Mesenchymal stem cell (in vitro differentiated cells and primary cell): Measurements from ENCODE around the gene GABRR1.

Experiments
- DNase-seq: peaks from one replicate; pipeline ENCODE4 v3.0.0-alpha.2; 2013
- H2AFZ ChIP-seq: one replicate; pipeline ENCODE4 v1.6.1; 2013; ENCODE audit warnings: low read depth, mild to moderate bottlenecking, control low read depth, inconsistent platforms, low read length, moderate library complexity
- H2AK5ac ChIP-seq: 2 replicates; pipeline ENCODE4 v1.6.1; 2013; ENCODE audit warnings: low read length, moderate library complexity, mild to moderate bottlenecking, inconsistent platforms; ENCODE audit not compliant: severe bottlenecking
- H2BK120ac ChIP-seq: one replicate; pipeline ENCODE4 v1.6.1; 2013; ENCODE audit warnings: low read depth, mild to moderate bottlenecking, inconsistent platforms, low read length, moderate library complexity
- H2BK12ac ChIP-seq, 2 experiments: one replicate each; pipeline ENCODE4 v1.6.1; 2013; ENCODE audit warnings: inconsistent platforms in 2 of 2, low read length in 2 of 2, mild to moderate bottlenecking in 2 of 2, moderate library complexity in 2 of 2, control low read depth in 1 of 2
- H2BK15ac ChIP-seq: one replicate; pipeline ENCODE4 v1.6.1; 2013; ENCODE audit warnings: mild to moderate bottlenecking, low read depth, inconsistent platforms; ENCODE audit not compliant: poor library complexity, severe bottlenecking
- H2BK5ac ChIP-seq: 2 replicates; pipeline ENCODE4 v1.6.1; 2013; ENCODE audit warnings: low read depth, mild to moderate bottlenecking, low read length, control low read depth, inconsistent platforms; ENCODE audit not compliant: poor library complexity, severe bottlenecking
- H3K14ac ChIP-seq, 2 experiments: one replicate each; pipeline ENCODE4 v1.6.1; 2013; ENCODE audit warnings: inconsistent platforms in 2 of 2, low read length in 2 of 2, control low read depth in 1 of 2, mild to moderate bottlenecking in 1 of 2, moderate library complexity in 1 of 2
- H3K18ac ChIP-seq, 2 experiments: one replicate each; pipeline ENCODE4 v1.6.1; 2013; ENCODE audit warnings: inconsistent platforms in 2 of 2, low read length in 2 of 2, control low read depth in 1 of 2, low read depth in 1 of 2, mild to moderate bottlenecking in 1 of 2
- H3K23ac ChIP-seq, 2 experiments: one replicate each; pipeline ENCODE4 v1.6.1; 2013; ENCODE audit warnings: inconsistent platforms in 2 of 2, low read length in 2 of 2, mild to moderate bottlenecking in 2 of 2, moderate library complexity in 2 of 2, control low read depth in 1 of 2
- H3K27ac ChIP-seq: 2 replicates; pipeline ENCODE4 v1.5.1; 2013; ENCODE audit warnings: mild to moderate bottlenecking, moderate library complexity, low read length, control low read depth, inconsistent platforms; ENCODE audit not compliant: poor library complexity, severe bottlenecking
- H3K27me3 ChIP-seq, 2 experiments: 2 replicates each; pipeline versions ENCODE4 v1.6.1 to v1.7.0; 2013; ENCODE audit warnings: low read length in 2 of 2, mild to moderate bottlenecking in 2 of 2, moderate library complexity in 2 of 2, control low read depth in 1 of 2, inconsistent platforms in 1 of 2; ENCODE audit not compliant: control insufficient read depth in 1 of 2, insufficient read depth in 1 of 2
- H3K36me3 ChIP-seq, 2 experiments: 2 replicates each; pipeline versions ENCODE4 v1.6.1 to v1.7.0; 2013; ENCODE audit warnings: low read length in 2 of 2, control low read depth in 1 of 2, inconsistent platforms in 1 of 2, low read depth in 1 of 2, mild to moderate bottlenecking in 1 of 2; ENCODE audit not compliant: insufficient read depth in 2 of 2, control insufficient read depth in 1 of 2
- H3K4ac ChIP-seq, 2 experiments: one replicate each; pipeline ENCODE4 v1.6.1; 2013; ENCODE audit warnings: inconsistent platforms in 2 of 2, low read length in 2 of 2, mild to moderate bottlenecking in 2 of 2, moderate library complexity in 2 of 2, control low read depth in 1 of 2, low read depth in 1 of 2
- H3K4me1 ChIP-seq: 2 replicates; pipeline ENCODE4 v1.6.1; 2013; ENCODE audit warnings: low read depth, low read length, control low read depth; ENCODE audit not compliant: control insufficient read depth, insufficient read depth
- H3K4me2 ChIP-seq: 2 replicates; pipeline ENCODE4 v1.6.1; 2013; ENCODE audit warnings: low read length, mild to moderate bottlenecking, inconsistent platforms; ENCODE audit not compliant: poor library complexity, severe bottlenecking
- H3K4me3 ChIP-seq, 2 experiments: 2 replicates each; pipeline versions ENCODE4 v1.5.1 to v1.7.0; 2013; ENCODE audit warnings: low read length in 2 of 2, mild to moderate bottlenecking in 2 of 2, control low read depth in 1 of 2, low read depth in 1 of 2; ENCODE audit not compliant: insufficient read depth in 1 of 2
- H3K79me1 ChIP-seq: replicated peaks from 2 replicates; pipeline ENCODE4 v1.6.1; 2013; ENCODE audit warnings: mild to moderate bottlenecking, control low read depth, low read length, inconsistent platforms; ENCODE audit not compliant: poor library complexity, severe bottlenecking
- H3K9ac ChIP-seq: 2 replicates; pipeline ENCODE4 v1.7.0; 2013; ENCODE audit warnings: mild to moderate bottlenecking, low read length, moderate library complexity
- H3K9me3 ChIP-seq: 2 replicates; pipeline ENCODE4 v1.7.0; 2013; ENCODE audit warnings: mild to moderate bottlenecking, low read length; ENCODE audit not compliant: control insufficient read depth
- H4K8ac ChIP-seq: one replicate; pipeline ENCODE4 v1.6.1; 2013; ENCODE audit warnings: inconsistent platforms, mild to moderate bottlenecking, low read length, moderate library complexity
- H4K91ac ChIP-seq: one replicate; pipeline ENCODE4 v1.6.1; 2013; ENCODE audit warnings: mild to moderate bottlenecking, low read length, inconsistent platforms
- WGBS: methylation state at CpG from one replicate; pipeline ENCODE4 v1.1.7; 2013; ENCODE audit warnings: mixed read lengths; 5-methylcytosine and 5-hydroxymethylcytosine counted together

Gene GABRR1

DNA sequence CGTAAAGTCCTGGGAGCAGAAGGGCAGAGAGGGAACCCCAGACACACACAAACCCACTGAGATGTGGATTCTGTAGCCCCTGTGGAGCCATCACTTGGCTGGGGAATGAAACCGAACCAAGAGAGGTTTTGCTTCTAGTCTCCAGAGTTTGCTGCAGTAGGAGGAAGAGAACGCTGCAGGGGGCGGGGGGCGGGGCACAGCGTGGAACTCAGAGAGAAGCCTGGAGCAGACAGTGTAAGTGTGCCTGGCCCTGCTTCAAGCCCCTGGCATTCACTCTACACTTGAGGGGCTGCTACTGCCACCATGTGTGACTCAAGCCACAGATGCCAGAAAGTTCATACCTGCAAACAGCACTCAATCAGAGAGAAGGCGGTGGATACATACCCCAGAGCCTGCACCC lies 18.9 kb downstream of the GABRR1 start:
- Histone ChIP-seq H3K27ac (no peak overlapping the region), H3K9ac (no peak overlapping the region), H3K4me1 (no peaks in the 10 kb centered on the region), H3K4ac (no peak overlapping the region), H2BK5ac (no peak overlapping the region), H3K27me3 (peaks cover 10 to 14% of the 10 kb centered on the region in 2 experiments), H3K4me2 (no peak overlapping the region), H3K36me3 (no peaks in the 10 kb centered on the region), H2AFZ (no peak overlapping the region), H2AK5ac (no peak overlapping the region), H3K4me3 (no peak overlapping the region), H3K18ac (no peak overlapping the region), H2BK120ac (no peak overlapping the region), H3K14ac (no peak overlapping the region), H3K23ac (no peak overlapping the region), H2BK12ac (no peak overlapping the region), H3K9me3 (peaks cover 21% of the 10 kb centered on the region), H4K8ac (no peak overlapping the region), H4K91ac (no peak overlapping the region), H2BK15ac (no peak overlapping the region), H3K79me1 (no peaks in the 10 kb centered on the region)
- DNase-seq = no peak
- 76% methylated on average over 7 of the region's 7 CpGs for WGBS

DNA sequence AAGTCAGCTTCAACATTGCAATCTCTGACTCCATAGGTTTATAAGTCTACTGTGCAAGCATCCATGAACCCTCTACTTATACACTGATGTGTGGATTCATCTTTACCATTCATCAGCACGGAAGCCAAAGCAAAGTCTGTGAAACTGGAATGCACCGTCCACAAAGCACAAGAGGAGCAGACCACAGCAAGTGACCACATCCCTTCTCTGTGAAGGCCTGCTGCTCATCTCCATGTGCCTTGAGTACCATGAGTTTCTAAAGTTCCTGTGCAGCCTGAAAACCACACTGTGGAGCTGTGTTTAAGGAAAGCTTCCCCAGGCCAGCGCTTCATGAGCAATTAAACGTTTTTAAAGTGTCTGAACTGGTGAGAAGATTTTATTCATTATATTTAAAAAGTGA lies 20.0 kb downstream of the GABRR1 start:
- H4K91ac ChIP-seq = no peak overlapping the region
- H2BK12ac ChIP-seq = no peak overlapping the region
- no peak overlapping the region for H3K4me2 ChIP-seq
- H3K9me3 ChIP-seq = peaks cover 21% of the 10 kb centered on the region
- H4K8ac ChIP-seq = no peak overlapping the region
- no peak overlapping the region for H3K23ac ChIP-seq
- H3K18ac ChIP-seq = no peak overlapping the region
- H3K4me3 ChIP-seq = no peak overlapping the region
- no peak overlapping the region for H3K4ac ChIP-seq
- no peak overlapping the region for H2BK5ac ChIP-seq
- no peaks in the 10 kb centered on the region for H3K4me1 ChIP-seq
- no peak for DNase-seq
- H2AFZ ChIP-seq = no peak overlapping the region
- H3K9ac ChIP-seq = no peak overlapping the region
- no peak overlapping the region for H3K14ac ChIP-seq
- 71% methylated on average over 4 of the region's 4 CpGs for WGBS
- H2BK15ac ChIP-seq = no peak overlapping the region
- H3K27ac ChIP-seq = no peak overlapping the region
- no peaks in the 10 kb centered on the region for H3K36me3 ChIP-seq
- peaks cover 10 to 18% of the 10 kb centered on the region in 2 experiments for H3K27me3 ChIP-seq
- no peak overlapping the region for H2BK120ac ChIP-seq
- H3K79me1 ChIP-seq = no peaks in the 10 kb centered on the region
- no peak overlapping the region for H2AK5ac ChIP-seq

DNA sequence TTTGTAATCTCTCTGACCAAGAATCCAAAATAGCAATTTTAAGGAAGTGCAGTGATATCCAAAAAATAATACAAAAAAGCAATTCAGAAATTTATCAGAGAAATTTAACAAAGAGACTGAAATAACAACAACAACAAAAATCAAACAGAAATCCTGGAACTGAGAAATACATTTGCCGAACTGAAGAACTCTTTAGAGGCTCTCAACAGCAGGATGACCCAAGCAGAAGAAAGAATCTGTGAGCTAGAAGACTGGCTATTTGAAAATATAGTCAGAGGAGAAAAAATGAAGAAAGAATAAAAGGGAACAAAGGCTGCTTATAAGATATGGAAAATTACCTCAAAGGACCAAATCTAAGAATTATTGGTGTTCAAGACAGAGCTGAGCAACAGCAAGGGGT lies 22.6 kb downstream of the GABRR1 start:
- Histone ChIP-seq H3K14ac (no peak overlapping the region), H2AK5ac (no peak overlapping the region), H3K27ac (no peak overlapping the region), H3K27me3 (peaks cover 10 to 22% of the 10 kb centered on the region in 2 experiments), H3K4me2 (no peak overlapping the region), H2BK120ac (no peak overlapping the region), H2BK5ac (no peak overlapping the region), H3K79me1 (no peaks in the 10 kb centered on the region), H2BK12ac (no peak overlapping the region), H3K9me3 (peaks cover 21% of the 10 kb centered on the region), H3K23ac (no peak overlapping the region), H3K36me3 (no peaks in the 10 kb centered on the region), H4K8ac (no peak overlapping the region), H2BK15ac (no peak overlapping the region), H3K4me3 (no peak overlapping the region), H2AFZ (no peak overlapping the region), H3K4ac (no peak overlapping the region), H3K4me1 (no peaks in the 10 kb centered on the region), H3K9ac (no peak overlapping the region), H3K18ac (no peak overlapping the region), H4K91ac (no peak overlapping the region)
- DNase-seq = no peak
- WGBS = 92% methylated on average over 1 of the region's 1 CpG

DNA sequence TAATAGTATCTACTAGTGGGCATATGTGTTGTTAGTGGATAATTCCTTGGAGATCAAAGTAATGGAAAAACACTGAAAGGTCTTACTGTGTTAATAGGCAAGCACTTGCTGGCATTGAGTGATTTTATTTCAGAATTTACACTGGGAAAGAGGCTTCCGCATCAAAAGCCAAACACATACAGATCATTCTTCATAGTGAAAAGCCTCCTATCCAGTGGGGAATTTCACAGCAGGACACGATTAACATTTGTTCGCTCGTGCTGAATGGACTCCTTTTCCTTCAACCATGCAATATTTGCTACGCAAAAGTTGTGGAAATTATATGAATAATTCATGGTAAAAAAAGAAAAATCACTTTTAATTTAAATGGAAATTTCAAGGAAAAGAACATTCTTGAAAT lies 26.4 kb downstream of the GABRR1 start:
- Histone ChIP-seq H3K27ac (no peak overlapping the region), H2AFZ (no peak overlapping the region), H2BK120ac (no peak overlapping the region), H2AK5ac (no peak overlapping the region), H3K27me3 (peaks cover 6 to 19% of the 10 kb centered on the region in 2 experiments), H3K79me1 (no peaks in the 10 kb centered on the region), H3K4me1 (no peaks in the 10 kb centered on the region), H2BK15ac (no peak overlapping the region), H2BK5ac (no peak overlapping the region), H3K9me3 (peaks cover 19% of the 10 kb centered on the region), H2BK12ac (no peak overlapping the region), H3K4me3 (no peak overlapping the region), H3K9ac (no peak overlapping the region), H3K14ac (no peak overlapping the region), H3K23ac (no peak overlapping the region), H3K4me2 (no peak overlapping the region), H4K8ac (no peak overlapping the region), H3K4ac (no peak overlapping the region), H3K18ac (no peak overlapping the region), H4K91ac (no peak overlapping the region), H3K36me3 (no peaks in the 10 kb centered on the region)
- no peak for DNase-seq
- WGBS = 85% methylated on average over 4 of the region's 5 CpGs
